Prostate gland (tissue), 2 donors: ENCODE measurements around the gene LYPLA2.

Source experiments
- POLR2A ChIP-seq: fragments of 450-650 bp; IDR thresholded peaks from one replicate; pipeline ENCODE4 v1.6.1; 2016; ENCODE audit warnings: antibody characterized with exemption, mild to moderate bottlenecking
- POLR2AphosphoS5 ChIP-seq: sonication (generic); formaldehyde crosslinking; IDR thresholded peaks from one replicate; pipeline ENCODE4 v1.6.1; 2017; ENCODE audit warnings: antibody characterized with exemption
- TF ChIP-seq, protein P1 (sequence below), 4 experiments: fragments of 200-600 bp in 2 of 4; fragments of 450-650 bp in 2 of 4; sonication (generic) in 2 of 4; IDR thresholded peaks; 1 replicate in 3 of 4; 2 replicates in 1 of 4; pipeline ENCODE4 v1.5.1; 2016 to 2019; ENCODE audit warnings: antibody characterized with exemption in 4 of 4, mild to moderate bottlenecking in 2 of 4, moderate library complexity in 2 of 4

GRCh38 chr1:23751815-23752200 is 39.1 kb upstream of the LYPLA2 start:
- TF ChIP-seq, protein P1, sequence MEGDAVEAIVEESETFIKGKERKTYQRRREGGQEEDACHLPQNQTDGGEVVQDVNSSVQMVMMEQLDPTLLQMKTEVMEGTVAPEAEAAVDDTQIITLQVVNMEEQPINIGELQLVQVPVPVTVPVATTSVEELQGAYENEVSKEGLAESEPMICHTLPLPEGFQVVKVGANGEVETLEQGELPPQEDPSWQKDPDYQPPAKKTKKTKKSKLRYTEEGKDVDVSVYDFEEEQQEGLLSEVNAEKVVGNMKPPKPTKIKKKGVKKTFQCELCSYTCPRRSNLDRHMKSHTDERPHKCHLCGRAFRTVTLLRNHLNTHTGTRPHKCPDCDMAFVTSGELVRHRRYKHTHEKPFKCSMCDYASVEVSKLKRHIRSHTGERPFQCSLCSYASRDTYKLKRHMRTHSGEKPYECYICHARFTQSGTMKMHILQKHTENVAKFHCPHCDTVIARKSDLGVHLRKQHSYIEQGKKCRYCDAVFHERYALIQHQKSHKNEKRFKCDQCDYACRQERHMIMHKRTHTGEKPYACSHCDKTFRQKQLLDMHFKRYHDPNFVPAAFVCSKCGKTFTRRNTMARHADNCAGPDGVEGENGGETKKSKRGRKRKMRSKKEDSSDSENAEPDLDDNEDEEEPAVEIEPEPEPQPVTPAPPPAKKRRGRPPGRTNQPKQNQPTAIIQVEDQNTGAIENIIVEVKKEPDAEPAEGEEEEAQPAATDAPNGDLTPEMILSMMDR (IDR thresholded peaks at IDR 0.05), result no peak
- no peak for TF ChIP-seq POLR2A
- no peak for TF ChIP-seq POLR2AphosphoS5
